GM18499 (cell line): Measurements from ENCODE around the gene SMYD4.

Experiments
- ATAC-seq: cut with Tn5 transposase; IDR thresholded peaks from one replicate; pipeline ENCODE4 v1.9.1; 2021; ENCODE audit warnings: moderate number of reproducible peaks; ENCODE audit not compliant: insufficient read depth, unreplicated experiment

SMYD4 gene

GRCh38 chr17:1735418-1735817, 94.3 kb downstream of the SMYD4 start:
- ATAC-seq: no peak

GRCh38 chr17:1733759-1734158, 95.9 kb downstream of the SMYD4 start:
- ATAC-seq: no peak

GRCh38 chr17:1732833-1733321, 96.8 kb downstream of the SMYD4 start:
- no peak for ATAC-seq

GRCh38 chr17:1732241-1732832, 97.4 kb downstream of the SMYD4 start:
- no peak for ATAC-seq

DNA sequence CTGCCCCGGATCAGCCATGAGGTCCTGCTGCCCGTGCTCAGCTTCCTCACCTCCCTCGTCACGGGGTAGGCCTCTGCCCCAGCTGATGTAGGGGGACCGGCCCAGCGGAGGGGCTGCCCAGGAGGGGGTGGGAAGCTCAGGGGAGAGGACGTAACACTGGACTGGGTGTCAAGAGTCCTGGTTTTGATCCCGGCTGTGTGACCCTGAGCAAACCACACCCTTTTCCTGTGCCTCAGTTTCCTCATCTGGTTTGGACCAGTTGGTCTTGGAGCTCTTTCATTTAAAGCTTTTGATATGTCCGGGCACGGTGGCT, 98.6 kb downstream of the SMYD4 start:
- no peak for ATAC-seq

- ATAC-seq: no peak
Observed at GRCh38 chr17:1730326-1731193, 99.1 kb downstream of the SMYD4 start.

DNA sequence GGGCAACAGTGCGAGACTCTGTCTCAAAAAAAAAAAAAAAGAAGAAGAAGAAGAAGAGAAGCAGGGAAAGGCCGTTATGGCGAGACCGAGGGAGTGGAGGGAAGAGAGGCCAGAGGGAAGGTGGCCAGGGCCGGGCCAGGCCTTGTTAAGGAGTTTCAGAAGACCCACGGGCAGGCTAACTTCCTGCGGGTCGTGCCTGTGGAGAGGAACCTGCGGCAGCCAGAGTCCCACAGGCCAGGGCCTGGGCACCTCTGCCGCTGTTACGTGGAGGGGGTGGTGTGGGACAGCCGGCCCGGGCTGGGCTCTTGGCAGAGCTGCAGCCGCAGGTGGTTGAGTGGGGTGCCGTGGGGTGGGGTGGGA, 99.8 kb downstream of the SMYD4 start:
- no peak for ATAC-seq
